CD14-positive monocyte (primary cell): ENCODE data around the gene RTN1. TPM values are rescaled to one million over a fixed set of nuclear protein-coding genes. Genes with fewer than 3 reads are reported as not detected.

Experiments used
- DNase-seq, 3 donors: peaks; one replicate each; pipeline ENCODE4 v3.0.0-alpha.2; 2011 to 2022
- H2AFZ ChIP-seq: 2 replicates; pipeline ENCODE4 v1.6.0; 2012; ENCODE audit warnings: mild to moderate bottlenecking, low read depth, low read length, inconsistent platforms; ENCODE audit not compliant: insufficient read depth, poor library complexity, severe bottlenecking
- H3K27ac ChIP-seq, 2 donors: 1 replicate in 1 of 2; 2 replicates in 1 of 2; pipeline ENCODE4 v1.5.1; 2012 to 2013; ENCODE audit warnings: low read length in 2 of 2, control low read depth in 1 of 2, inconsistent platforms in 1 of 2, low read depth in 1 of 2, mild to moderate bottlenecking in 1 of 2
- H3K27me3 ChIP-seq, 2 donors: one replicate each; pipeline versions ENCODE4 v1.6.0 to v1.6.1; 2011 to 2013; ENCODE audit warnings: low read length in 2 of 2; ENCODE audit not compliant: control insufficient read depth in 2 of 2, insufficient read depth in 2 of 2
- H3K36me3 ChIP-seq, 2 donors: replicated peaks in 1 of 2; 1 replicate in 1 of 2; 2 replicates in 1 of 2; pipeline versions ENCODE4 v1.5.1 to v1.6.1; 2012 to 2013; ENCODE audit warnings: low read length in 2 of 2, control low read depth in 1 of 2, inconsistent platforms in 1 of 2, mild to moderate bottlenecking in 1 of 2; ENCODE audit not compliant: insufficient read depth in 2 of 2, control insufficient read depth in 1 of 2
- H3K4me1 ChIP-seq, 2 donors: 1 replicate in 1 of 2; 2 replicates in 1 of 2; pipeline versions ENCODE4 v1.5.1 to v1.6.1; 2012 to 2013; ENCODE audit warnings: low read length in 2 of 2, control low read depth in 1 of 2, inconsistent platforms in 1 of 2, mild to moderate bottlenecking in 1 of 2, moderate library complexity in 1 of 2; ENCODE audit not compliant: insufficient read depth in 2 of 2, control insufficient read depth in 1 of 2
- H3K4me2 ChIP-seq: replicated peaks from 2 replicates; pipeline ENCODE3; 2012; ENCODE audit warnings: low read length, moderate library complexity, mild to moderate bottlenecking; ENCODE audit not compliant: poor library complexity, severe bottlenecking; ENCODE audit errors: extremely low read depth
- H3K4me3 ChIP-seq, 3 experiments: fragments of 200-600 bp in 1 of 3; sonication (generic) in 1 of 3; replicated peaks in 1 of 3; 1 replicate in 2 of 3; 2 replicates in 1 of 3; pipeline ENCODE4 v1.5.1; 2011 to 2013; ENCODE audit warnings: low read length in 3 of 3, mild to moderate bottlenecking in 3 of 3, control low read depth in 2 of 3, low read depth in 2 of 3, inconsistent platforms in 1 of 3, moderate library complexity in 1 of 3
- H3K79me2 ChIP-seq: 2 replicates; pipeline ENCODE4 v1.6.0; 2012; ENCODE audit warnings: mild to moderate bottlenecking, control low read depth, inconsistent platforms, low read length, moderate library complexity; ENCODE audit not compliant: insufficient read depth
- H3K9ac ChIP-seq: 2 replicates; pipeline ENCODE4 v1.6.0; 2017; ENCODE audit warnings: low read length, mild to moderate bottlenecking; ENCODE audit not compliant: insufficient read depth, poor library complexity, severe bottlenecking
- H3K9me3 ChIP-seq, 2 donors: replicated peaks in 1 of 2; 1 replicate in 1 of 2; 2 replicates in 1 of 2; pipeline versions ENCODE4 v1.5.1 to v1.6.1; 2012 to 2013; ENCODE audit warnings: low read length in 2 of 2, control low read depth in 1 of 2; ENCODE audit not compliant: control insufficient read depth in 1 of 2, insufficient read depth in 1 of 2
- H4K20me1 ChIP-seq: 2 replicates; pipeline ENCODE4 v1.6.0; 2012; ENCODE audit warnings: mild to moderate bottlenecking, low read length, control low read depth, moderate library complexity; ENCODE audit not compliant: insufficient read depth
- H3K27ac Mint-ChIP-seq, 7 donors: one replicate each; pipeline ENCODE4 v1.8.0; 2020; ENCODE audit warnings: mild to moderate bottlenecking in 7 of 7, mixed read lengths in 7 of 7, moderate library complexity in 6 of 7, inconsistent platforms in 2 of 7
- H3K27me3 Mint-ChIP-seq, 3 donors: one replicate each; pipeline ENCODE4 v1.8.0; 2021 to 2022; ENCODE audit warnings: low read depth in 3 of 3, mild to moderate bottlenecking in 3 of 3, mixed read lengths in 3 of 3, moderate library complexity in 3 of 3, inconsistent platforms in 1 of 3
- H3K36me3 Mint-ChIP-seq, 2 donors: one replicate each; pipeline ENCODE4 v1.8.0; 2020; ENCODE audit warnings: mixed read lengths in 2 of 2, inconsistent platforms in 1 of 2, mild to moderate bottlenecking in 1 of 2
- H3K4me1 Mint-ChIP-seq: one replicate; pipeline ENCODE4 v1.8.0; 2020; ENCODE audit warnings: mild to moderate bottlenecking, mixed read lengths
- H3K4me3 Mint-ChIP-seq, 2 donors: one replicate each; pipeline ENCODE4 v1.8.0; 2020; ENCODE audit warnings: mild to moderate bottlenecking in 2 of 2, mixed read lengths in 2 of 2, moderate library complexity in 1 of 2
- H3K9me3 Mint-ChIP-seq, 7 donors: one replicate each; pipeline ENCODE4 v1.8.0; 2020 to 2022; ENCODE audit warnings: mixed read lengths in 7 of 7, mild to moderate bottlenecking in 6 of 7, moderate library complexity in 6 of 7, inconsistent platforms in 2 of 7
- CTCF ChIP-seq: fragments of 200-600 bp; IDR thresholded peaks from one replicate; pipeline ENCODE4 v1.8.0; 2022; ENCODE audit warnings: antibody characterized with exemption, mild to moderate bottlenecking
- WGBS: methylation state at CpG from one replicate; pipeline ENCODE4 v1.1.5; 2013; ENCODE audit warnings: missing lambda C conversion rate; ENCODE audit not compliant: insufficient coverage; 5-methylcytosine and 5-hydroxymethylcytosine counted together
- intact Hi-C, 2 donors: fragments of 100-400 bp; cut with micrococcal nuclease; formaldehyde crosslinking; loops; one replicate each; pipeline versions ENCODE4 v1.15.0 to v1.15.1; 2023
- polyA plus RNA-seq, 3 donors: library from polyadenylated mRNA; depleted of rRNA in 1 of 3; unstranded in 2 of 3; stranded (reverse) in 1 of 3; fragments of 300-500 nt in 2 of 3; fragments of >200 nt in 1 of 3; fragmentation: Illumina TruSeq in 2 of 3; gene quantifications; 1 replicate in 2 of 3; 2 replicates in 1 of 3; pipeline ENCODE4 v1.2.3, GENCODE V29; 2012 to 2021

The RTN1 gene
- polyA plus RNA-seq, 3 donors: 40.2 to 75.1 (median 55.0) TPM

- no peaks in the 10 kb centered on the region for H3K4me1 ChIP-seq
- no peak overlapping the region for H2AFZ ChIP-seq
- H3K36me3 ChIP-seq: no peaks in the 10 kb centered on the region
- no peaks in the 10 kb centered on the region for H3K9me3 ChIP-seq
- WGBS: 100% methylated on average over 1 of the region's 2 CpGs
- no peak overlapping the region for H3K4me2 ChIP-seq
- no peak overlapping the region for H3K9ac ChIP-seq
- H3K79me2 ChIP-seq: no peaks in the 10 kb centered on the region
- H3K27ac ChIP-seq: no peak overlapping the region
- Mint-ChIP-seq H3K4me1 (no peaks in the 10 kb centered on the region), H3K4me3 (no peak overlapping the region), H3K9me3 (peaks cover 0 to 6% (median 2%) of the 10 kb centered on the region in 7 donors), H3K27me3 (peaks cover 2 to 6% (median 2%) of the 10 kb centered on the region in 3 donors), H3K27ac (no peak overlapping the region), H3K36me3 (no peaks in the 10 kb centered on the region)
- no peaks in the 10 kb centered on the region for H4K20me1 ChIP-seq
- no peak for DNase-seq
- intact Hi-C loops: no loop called here
- TF ChIP-seq CTCF: no peak
- H3K27me3 ChIP-seq: no peaks in the 10 kb centered on the region
- H3K4me3 ChIP-seq: no peak overlapping the region
These were observed 34.6 kb upstream of the RTN1 start for GRCh38 chr14:59905188-59905587.

GRCh38 chr14:59904184-59904583 lies 33.6 kb upstream of the RTN1 start:
- H3K4me3 Mint-ChIP-seq: no peak overlapping the region
- Histone ChIP-seq H3K4me2 (no peak overlapping the region), H3K36me3 (no peaks in the 10 kb centered on the region), H4K20me1 (no peaks in the 10 kb centered on the region), H3K79me2 (no peaks in the 10 kb centered on the region), H3K9ac (no peak overlapping the region), H2AFZ (no peak overlapping the region), H3K4me1 (no peaks in the 10 kb centered on the region), H3K9me3 (no peaks in the 10 kb centered on the region), H3K4me3 (no peak overlapping the region), H3K27me3 (no peaks in the 10 kb centered on the region), H3K27ac (no peak overlapping the region)
- intact Hi-C loops: no loop called here
- peaks cover 0 to 6% (median 2%) of the 10 kb centered on the region in 7 donors for H3K9me3 Mint-ChIP-seq
- WGBS: 75% methylated on average over 1 of the region's 2 CpGs
- DNase-seq: no peak
- no peaks in the 10 kb centered on the region for H3K36me3 Mint-ChIP-seq
- TF ChIP-seq CTCF: no peak
- no peaks in the 10 kb centered on the region for H3K4me1 Mint-ChIP-seq
- no peak overlapping the region for H3K27ac Mint-ChIP-seq
- peaks cover 0 to 6% (median 2%) of the 10 kb centered on the region in 3 donors for H3K27me3 Mint-ChIP-seq
